Measurements from ENCODE around the gene LRP1-AS.

DNA sequence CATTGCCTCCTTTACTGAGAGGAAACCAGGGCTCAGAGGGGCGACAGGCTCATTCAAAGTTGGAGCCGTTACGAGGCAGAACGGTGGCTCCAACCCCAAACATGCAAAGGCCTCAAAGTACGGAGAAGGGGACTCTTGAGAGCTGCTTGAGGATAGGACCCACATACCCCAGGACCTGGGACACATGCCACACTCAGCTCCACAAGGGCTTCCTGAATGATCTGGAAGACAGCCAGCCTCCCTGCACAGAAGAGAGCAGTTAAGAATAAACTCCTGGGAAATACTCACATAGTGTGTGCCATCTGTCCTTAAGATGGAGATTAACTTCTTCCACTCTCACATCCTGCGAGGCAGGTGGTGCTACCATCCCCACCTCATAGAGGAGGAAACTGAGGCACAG is 42.6 kb upstream of the LRP1-AS start:
- no peak for TF ChIP-seq POLR2AphosphoS5 (IDR thresholded peaks at IDR 0.05)
- TF ChIP-seq, protein P1, sequence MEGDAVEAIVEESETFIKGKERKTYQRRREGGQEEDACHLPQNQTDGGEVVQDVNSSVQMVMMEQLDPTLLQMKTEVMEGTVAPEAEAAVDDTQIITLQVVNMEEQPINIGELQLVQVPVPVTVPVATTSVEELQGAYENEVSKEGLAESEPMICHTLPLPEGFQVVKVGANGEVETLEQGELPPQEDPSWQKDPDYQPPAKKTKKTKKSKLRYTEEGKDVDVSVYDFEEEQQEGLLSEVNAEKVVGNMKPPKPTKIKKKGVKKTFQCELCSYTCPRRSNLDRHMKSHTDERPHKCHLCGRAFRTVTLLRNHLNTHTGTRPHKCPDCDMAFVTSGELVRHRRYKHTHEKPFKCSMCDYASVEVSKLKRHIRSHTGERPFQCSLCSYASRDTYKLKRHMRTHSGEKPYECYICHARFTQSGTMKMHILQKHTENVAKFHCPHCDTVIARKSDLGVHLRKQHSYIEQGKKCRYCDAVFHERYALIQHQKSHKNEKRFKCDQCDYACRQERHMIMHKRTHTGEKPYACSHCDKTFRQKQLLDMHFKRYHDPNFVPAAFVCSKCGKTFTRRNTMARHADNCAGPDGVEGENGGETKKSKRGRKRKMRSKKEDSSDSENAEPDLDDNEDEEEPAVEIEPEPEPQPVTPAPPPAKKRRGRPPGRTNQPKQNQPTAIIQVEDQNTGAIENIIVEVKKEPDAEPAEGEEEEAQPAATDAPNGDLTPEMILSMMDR (IDR thresholded peaks at IDR 0.05) = no peak

Measured in prostate gland (tissue), 2 donors.